ENCODE results near the gene PSMA1.

Gene PSMA1

DNA sequence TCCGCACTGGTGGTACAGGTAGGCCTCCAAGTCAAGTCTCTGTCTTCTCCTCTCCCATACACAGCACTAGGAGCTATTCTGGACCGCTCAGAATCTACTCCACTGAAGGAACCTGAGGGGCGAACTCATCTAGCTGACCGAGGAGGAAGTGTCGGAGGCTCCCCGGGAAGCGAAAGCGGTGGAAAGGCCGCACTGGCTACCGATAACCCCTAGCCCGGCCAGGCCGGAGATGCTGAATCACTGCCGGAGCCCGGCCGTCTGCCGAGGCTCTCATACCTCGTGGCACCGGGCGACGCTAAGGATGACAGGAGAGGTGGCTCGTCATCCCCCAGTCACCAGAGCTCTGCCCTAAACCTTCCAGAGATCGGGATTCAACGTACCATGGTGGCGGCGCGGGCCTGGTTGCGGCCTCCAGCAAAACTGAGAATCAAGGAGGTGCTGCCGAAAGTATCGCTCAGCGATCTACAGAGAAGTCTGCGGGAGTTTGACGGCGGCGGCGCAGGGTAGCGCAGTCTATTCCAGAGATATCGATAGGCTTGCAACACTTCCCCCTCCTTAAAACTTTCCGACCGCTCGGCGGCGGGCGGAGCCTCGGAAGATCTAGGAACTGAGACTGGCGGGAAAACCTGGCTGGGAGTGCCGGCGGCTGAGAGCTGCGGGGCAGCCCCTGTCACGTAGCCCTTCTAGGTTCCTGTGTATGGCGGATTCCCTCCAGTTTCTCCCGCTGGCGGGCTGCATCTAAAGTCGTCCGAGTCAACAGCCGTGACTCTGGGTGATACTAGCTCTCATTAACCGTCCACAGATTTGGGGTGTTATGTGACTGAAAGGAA is at the start of gene PSMA1:
Gene PSMA1, minus strand, starts transcription at position 470 of the 830 bp plus-strand sequence. Its CDS starts 87 bp downstream, at position 383.
- TF ChIP-seq, protein P1, sequence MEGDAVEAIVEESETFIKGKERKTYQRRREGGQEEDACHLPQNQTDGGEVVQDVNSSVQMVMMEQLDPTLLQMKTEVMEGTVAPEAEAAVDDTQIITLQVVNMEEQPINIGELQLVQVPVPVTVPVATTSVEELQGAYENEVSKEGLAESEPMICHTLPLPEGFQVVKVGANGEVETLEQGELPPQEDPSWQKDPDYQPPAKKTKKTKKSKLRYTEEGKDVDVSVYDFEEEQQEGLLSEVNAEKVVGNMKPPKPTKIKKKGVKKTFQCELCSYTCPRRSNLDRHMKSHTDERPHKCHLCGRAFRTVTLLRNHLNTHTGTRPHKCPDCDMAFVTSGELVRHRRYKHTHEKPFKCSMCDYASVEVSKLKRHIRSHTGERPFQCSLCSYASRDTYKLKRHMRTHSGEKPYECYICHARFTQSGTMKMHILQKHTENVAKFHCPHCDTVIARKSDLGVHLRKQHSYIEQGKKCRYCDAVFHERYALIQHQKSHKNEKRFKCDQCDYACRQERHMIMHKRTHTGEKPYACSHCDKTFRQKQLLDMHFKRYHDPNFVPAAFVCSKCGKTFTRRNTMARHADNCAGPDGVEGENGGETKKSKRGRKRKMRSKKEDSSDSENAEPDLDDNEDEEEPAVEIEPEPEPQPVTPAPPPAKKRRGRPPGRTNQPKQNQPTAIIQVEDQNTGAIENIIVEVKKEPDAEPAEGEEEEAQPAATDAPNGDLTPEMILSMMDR (IDR thresholded peaks at IDR 0.05), result no peak

GRCh38 chr11:14567064-14567651 is 47.0 kb upstream of the PSMA1 start:
- TF ChIP-seq, protein P1 (IDR thresholded peaks at IDR 0.05), result no peak

- TF ChIP-seq, protein P1 (IDR thresholded peaks at IDR 0.05), result no peak
These were observed 46.3 kb upstream of the PSMA1 start for GRCh38 chr11:14566331-14567063.

DNA sequence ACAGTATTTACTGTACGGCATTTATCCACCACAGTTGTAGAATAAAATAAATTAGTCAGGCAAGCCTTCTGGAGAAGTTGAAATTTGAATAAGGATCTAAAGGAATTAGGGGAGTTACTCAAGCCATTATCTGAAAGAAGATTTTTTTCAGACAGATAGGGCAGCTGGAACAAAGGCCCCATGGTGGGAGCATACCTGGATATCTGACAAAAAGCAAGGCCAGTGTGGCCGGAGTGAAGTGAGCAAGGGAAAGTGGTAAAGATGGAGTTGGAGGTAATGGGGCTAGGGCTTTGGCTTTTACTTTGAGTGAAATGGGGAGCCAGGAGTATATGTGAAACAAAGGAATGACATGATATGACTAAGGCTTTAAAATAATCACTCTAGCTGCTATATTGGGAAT is 45.7 kb upstream of the PSMA1 start:
- TF ChIP-seq, protein P1 (IDR thresholded peaks at IDR 0.05), result no peak

GRCh38 chr11:14555818-14556217 is 35.6 kb upstream of the PSMA1 start:
- TF ChIP-seq, protein P1 (IDR thresholded peaks at IDR 0.05), result no peak

- TF ChIP-seq, protein P1 (IDR thresholded peaks at IDR 0.05), result no peak
These were observed 34.8 kb upstream of the PSMA1 start for GRCh38 chr11:14554959-14555358.

- TF ChIP-seq, protein P1 (IDR thresholded peaks at IDR 0.05), result no peak
These were observed 31.9 kb upstream of the PSMA1 start for GRCh38 chr11:14552089-14552488.

All from LNCAP (cell line).